Femur (tissue), 1 donor: ENCODE measurements around the gene WDR44.
"Not testable (repeated sequence)": the region's sequence is repeated elsewhere in the genome, so short reads cannot be mapped to it uniquely, and the experiment has no call there.

ENCODE experiments used
- DNase-seq: peaks from one replicate; pipeline ENCODE4 v3.0.0-alpha.2; 2017

WDR44 gene

DNA sequence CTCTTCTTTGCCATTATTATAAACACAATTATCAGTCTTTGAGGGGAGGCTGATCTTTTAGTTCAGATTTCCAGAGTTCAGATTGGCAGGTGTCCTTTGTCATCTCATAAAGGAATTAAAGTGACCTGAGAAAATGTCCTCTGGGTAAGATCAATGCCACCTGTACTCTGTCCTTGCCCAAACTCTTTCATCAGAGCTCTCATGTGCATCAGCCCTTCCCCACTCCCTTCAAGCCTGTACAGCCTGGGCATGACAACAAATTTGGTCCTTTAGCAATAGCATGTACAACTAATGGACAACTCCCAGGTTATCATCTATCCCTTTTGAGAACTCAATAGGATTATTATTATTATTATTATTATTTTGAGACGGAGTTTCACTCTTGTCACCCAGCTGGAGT lies 140.8 kb downstream of the WDR44 start:
- DNase-seq, result not testable (repeated sequence)

DNA sequence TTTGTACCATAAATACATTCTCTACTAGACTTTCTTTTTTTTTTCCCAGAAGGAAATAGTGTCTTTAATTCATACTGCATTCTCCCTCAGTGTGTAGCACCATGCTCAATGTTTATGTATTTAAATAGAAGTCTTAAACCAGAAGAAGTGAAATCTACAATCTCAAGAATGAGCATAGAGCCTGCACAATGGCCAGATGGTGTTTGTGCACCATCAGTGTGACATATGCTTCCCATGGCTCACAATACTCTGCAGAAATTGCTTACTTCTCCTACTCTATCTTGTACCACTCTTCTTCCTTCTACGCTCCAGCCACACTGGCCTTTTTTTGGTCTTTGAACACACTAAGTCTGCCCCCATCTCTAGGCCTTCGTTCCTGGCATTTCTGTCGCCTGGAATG lies 147.1 kb downstream of the WDR44 start:
- DNase-seq, result no peak

DNA sequence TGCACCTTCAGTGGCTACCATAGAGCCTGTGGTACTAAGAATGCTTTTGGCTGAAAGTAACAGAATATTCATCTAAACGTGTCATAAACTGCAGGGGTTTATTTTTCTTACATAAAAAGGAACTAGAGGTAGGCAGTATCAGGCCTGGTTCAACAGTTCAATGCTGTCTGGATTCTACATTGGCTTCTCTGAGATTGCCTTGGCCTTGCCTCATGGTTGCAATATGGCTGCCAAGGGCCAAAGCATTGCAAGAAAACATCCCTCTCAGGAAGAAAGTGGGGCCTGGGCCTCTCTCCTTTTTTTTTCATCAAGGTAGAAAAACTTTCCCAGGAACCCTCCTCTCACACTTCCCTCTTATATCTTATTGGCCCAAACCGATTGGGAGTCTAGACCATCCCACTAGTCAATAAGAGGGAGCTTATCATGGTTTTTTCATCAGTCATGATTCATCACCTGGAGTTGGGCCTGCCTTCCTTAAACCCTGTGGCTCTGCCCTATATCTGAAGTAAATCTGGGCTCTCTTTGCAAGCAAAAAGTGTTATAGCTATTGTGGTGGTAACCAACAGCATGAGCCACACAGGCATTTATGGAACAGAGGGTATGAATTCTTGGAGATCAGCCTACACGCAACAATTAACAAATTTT lies 147.9 kb downstream of the WDR44 start:
- DNase-seq, result no peak

DNA sequence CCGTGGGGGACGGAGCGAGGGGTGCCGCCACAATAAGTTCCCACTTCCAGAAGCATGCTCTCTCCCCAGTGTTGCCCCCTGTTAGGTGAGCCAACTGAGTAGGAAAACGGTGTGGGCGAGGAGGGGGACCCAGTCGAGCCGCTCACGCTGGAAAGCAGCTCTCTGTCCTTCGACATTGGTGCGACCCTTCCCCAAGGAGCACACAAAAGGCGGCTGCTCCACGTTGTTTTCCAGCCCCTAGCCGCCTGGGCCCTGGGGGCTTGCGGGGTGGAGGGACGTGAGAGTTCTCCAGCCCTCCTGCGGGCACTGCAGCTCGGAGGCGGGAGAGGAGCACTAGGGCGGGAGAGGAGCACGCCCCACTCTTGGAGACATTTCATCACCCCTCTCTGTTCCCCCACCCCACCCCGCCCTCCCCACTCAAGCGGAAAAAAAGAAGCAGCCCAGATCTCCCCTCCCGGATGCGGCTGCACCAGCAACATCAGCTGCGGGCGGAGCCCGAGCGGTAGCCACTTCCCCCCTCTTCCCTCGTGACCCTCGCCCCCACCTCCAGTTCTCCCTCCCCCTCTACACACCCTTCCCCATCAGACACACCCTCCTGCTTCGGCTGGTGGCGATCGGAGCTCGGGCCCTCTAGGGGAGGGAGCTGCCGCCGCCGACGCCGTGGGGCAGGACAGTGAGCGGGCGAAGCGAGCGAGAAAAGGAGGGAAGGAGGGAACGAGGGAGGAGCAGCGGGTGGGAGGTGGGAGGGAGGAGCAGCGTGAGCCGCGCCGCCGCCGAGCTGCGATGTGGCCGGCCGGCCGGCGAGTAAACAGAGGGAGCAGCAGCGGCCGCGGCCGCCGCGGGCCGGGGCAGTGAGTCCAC lies 149.4 kb downstream of the WDR44 start, which contains the start of gene DOCK11:
Gene DOCK11, plus strand, starts transcription at position 755 of the 861 bp plus-strand sequence. CDS start 157 bp downstream, outside the sequence.
- peak; percentile 89 for DNase-seq

DNA sequence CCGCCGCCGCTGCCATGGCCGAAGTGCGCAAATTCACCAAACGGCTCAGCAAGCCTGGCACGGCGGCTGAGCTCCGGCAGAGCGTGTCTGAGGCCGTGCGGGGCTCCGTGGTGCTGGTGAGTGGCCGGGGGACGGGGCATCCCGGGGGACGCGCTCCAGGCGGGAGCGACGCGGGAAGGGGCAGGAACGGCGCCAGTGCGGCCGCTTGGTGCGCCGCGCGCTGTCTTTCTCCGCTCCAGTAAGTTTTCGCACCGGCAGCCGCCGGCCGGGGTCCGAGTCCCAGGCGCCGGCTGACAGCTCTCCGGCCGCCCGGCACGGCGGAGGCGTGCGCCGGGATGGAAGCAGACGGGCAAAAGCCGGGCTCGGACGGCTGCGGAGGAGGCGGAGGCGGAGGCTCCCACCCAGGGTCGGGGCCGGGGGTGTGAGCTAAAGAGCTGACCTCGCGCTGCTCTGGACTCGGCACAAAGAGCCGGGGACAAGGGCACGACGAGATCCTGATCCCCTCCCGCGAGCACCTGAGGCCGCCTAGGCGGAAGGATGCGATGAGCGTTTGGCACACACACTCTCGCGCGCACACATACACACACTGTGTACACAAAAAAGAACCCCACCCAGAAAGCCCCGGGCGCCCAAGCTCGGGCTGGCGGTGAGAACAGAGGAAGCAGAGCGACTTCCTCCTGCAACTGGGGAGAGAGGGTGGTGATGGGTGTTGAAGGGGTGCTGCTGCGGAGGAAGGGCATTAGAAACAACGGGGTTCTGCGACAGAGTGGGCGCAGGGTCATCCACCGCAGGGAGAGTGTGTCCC lies 150.3 kb downstream of the WDR44 start:
- peak; percentile 58 for DNase-seq

DNA sequence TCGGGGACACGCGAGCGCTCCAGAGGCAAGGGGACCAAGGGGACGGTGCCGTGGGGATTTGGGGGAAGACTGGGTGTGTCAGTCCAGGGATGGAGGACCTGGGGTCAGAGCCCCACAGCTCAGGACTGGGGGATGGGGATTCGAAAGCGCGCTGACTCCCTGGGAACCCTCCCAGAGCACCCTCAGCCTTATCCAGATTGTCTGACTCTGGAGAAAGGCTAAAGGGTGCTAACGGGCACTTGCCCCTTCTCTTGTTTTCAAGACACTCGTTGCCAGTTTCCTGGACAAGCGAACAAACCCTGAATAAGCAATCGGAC lies 150.8 kb downstream of the WDR44 start:
- DNase-seq, result no peak

DNA sequence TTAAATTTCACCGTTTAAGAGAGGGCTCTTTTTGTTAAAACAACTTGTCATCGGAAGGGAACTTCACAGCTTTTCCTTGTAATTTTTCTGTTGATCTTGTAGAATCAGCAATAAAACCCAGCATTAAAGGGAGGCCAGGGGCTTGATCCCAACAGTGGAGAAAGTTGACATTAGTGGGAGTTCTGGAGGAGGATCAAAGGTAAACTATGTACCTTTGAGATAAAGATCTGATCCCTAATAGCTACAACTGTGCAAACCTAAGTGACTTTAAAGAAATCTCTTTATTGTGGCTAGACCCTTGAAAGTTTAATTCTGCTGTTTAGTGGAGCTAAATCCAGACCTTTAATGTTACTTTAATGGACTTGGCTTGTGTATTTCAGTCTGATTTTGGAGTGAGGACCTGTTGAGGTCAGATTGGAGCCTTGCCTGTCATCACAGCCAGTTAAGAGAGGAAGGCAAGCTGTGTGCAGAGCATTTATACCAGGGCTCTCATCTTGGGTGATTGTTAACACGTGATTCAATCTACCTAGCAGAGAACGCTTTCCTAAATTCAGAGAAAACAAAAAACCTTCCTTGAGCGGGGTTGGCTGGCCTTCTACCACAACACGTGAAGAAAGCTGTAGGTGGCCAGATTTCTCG lies 151.4 kb downstream of the WDR44 start:
- no peak for DNase-seq

DNA sequence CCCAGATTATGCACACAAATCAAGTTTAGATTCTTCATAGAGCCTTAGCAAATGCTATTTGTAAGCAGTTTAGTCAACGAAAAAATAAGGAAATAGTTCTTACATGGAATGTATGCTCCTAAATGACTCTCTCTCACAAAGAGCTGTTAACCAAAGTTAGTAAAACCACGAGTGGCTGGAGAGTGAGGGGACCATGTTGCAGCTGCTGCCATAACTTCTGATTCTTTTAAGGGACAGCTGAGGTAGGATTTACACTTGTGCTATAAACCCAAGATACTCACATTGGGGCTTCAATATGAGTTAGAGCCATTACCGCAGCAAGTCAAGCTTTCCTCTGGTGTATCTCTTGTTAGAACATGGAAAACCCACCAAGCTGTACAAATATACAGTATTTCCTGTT lies 152.4 kb downstream of the WDR44 start:
- DNase-seq, result no peak

DNA sequence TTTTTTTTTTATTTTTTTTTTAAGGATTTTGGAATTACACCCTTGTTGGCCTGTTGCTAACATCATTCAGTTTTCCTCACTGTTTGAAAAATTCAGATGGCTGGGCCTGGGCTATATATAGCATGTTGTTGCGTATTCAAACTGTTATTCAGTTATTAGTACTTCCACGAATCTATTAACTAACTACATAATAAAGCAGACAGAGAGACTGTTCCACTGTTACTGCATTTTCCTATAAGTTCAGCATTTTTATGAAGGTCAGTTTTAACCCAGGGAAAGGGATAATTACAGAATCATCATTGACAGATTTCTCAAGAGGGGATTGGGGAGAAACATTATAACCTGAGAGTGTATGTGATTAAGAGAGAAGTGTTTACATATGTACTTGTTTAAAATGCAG lies 152.8 kb downstream of the WDR44 start:
- DNase-seq, result no peak

DNA sequence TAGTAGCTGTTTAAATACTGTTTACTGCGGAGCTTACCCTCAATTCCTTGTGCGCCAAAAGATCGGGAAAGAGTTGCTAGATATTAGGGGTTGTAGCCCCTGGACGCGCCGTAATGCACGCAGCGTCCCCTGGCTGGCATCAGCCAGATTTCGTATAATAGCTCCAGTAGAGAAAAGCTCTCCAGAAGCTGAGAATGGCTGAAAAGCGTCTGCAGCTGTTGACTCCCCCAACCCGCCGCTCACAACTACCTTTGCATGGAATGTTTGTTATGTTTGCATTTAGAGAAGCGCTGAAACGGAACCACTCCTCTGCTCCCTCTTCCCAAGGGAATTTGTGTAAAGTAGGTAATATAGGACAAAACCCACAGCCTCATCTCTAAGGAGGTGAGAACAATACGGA lies 153.4 kb downstream of the WDR44 start:
- DNase-seq, result no peak
